Astrocyte (in vitro differentiated cells and primary cell): ENCODE results near the gene ZNF407.

Source experiments
- EZH2 ChIP-seq: IDR thresholded peaks from 2 replicates; pipeline ENCODE4 v1.6.1; 2012; ENCODE audit warnings: mild to moderate bottlenecking, low read length, inconsistent platforms; ENCODE audit not compliant: insufficient read depth
- TF ChIP-seq, protein P1 (sequence below): IDR thresholded peaks from 2 replicates; pipeline ENCODE4 v1.5.1; 2011; ENCODE audit warnings: low read depth, mild to moderate bottlenecking, inconsistent platforms, low read length, moderate library complexity; ENCODE audit not compliant: insufficient read depth

DNA sequence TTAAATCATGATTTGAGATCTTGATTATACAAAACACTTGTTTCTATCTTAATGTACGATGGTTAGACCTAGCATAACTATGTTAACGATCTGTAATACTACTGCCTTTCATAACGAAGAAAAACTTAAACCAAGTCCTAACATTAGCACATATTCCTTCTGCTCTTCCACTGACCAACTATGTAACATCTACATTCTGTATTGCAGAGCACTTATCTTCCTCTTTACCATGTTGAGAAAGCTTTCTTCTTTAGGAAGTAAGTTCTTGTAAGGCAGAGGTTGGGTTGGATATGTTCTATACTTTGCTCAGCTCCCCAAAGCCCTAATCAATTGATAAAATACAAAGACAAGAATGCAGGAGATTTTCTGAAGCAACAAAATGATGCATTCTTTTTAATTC is 7.9 kb upstream of the ZNF407 start:
- TF ChIP-seq, protein P1, sequence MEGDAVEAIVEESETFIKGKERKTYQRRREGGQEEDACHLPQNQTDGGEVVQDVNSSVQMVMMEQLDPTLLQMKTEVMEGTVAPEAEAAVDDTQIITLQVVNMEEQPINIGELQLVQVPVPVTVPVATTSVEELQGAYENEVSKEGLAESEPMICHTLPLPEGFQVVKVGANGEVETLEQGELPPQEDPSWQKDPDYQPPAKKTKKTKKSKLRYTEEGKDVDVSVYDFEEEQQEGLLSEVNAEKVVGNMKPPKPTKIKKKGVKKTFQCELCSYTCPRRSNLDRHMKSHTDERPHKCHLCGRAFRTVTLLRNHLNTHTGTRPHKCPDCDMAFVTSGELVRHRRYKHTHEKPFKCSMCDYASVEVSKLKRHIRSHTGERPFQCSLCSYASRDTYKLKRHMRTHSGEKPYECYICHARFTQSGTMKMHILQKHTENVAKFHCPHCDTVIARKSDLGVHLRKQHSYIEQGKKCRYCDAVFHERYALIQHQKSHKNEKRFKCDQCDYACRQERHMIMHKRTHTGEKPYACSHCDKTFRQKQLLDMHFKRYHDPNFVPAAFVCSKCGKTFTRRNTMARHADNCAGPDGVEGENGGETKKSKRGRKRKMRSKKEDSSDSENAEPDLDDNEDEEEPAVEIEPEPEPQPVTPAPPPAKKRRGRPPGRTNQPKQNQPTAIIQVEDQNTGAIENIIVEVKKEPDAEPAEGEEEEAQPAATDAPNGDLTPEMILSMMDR = no peak
- no peak for TF ChIP-seq EZH2
